ENCODE data around the gene SMAD6. TPM values are rescaled to one million over a fixed set of nuclear protein-coding genes. Genes with fewer than 3 reads are reported as not detected.

Gene SMAD6
- total RNA-seq, 4 donors from 2014 or later, result 9.2 to 68.8 (median 12.4) TPM

DNA sequence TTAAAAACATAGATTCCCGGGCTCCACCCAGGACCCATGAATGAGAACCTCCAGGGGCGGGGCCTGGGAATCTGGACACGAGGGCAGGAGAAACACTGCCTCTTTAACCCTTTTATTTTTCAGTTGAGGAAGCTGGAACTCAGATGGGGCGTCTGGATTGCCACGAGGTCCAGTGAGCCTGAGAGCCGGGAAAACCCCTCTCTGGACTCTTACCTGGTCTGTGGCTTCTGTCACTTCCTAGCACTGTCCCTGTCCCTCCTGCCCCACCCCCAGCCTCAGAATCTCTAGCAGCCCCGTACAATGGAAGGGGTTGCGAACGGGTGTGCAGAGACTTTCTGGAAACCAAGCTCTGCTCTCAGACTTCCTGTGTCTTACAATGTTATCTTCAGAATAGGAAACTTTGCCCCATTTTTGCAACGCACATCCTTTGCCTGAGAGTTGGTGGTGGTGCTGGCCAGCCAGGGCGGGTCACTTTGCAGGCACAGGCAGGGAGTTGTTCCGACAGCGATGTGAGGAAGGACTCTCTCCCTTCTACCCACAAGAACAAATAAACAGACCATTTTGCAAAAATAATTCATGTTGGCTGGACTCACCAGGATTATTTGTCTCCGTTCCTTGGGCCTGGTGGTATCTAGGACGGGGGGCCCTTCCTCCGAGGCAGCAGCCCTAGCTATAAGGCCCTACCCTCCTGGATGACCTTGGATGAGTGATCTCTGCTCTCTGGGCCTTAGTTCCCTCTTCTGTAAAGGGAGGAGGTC lies 59.1 kb downstream of the SMAD6 start:
- no peak for TF ChIP-seq CTCF (IDR thresholded peaks at IDR 0.05; ENCODE audit: low read depth)

DNA sequence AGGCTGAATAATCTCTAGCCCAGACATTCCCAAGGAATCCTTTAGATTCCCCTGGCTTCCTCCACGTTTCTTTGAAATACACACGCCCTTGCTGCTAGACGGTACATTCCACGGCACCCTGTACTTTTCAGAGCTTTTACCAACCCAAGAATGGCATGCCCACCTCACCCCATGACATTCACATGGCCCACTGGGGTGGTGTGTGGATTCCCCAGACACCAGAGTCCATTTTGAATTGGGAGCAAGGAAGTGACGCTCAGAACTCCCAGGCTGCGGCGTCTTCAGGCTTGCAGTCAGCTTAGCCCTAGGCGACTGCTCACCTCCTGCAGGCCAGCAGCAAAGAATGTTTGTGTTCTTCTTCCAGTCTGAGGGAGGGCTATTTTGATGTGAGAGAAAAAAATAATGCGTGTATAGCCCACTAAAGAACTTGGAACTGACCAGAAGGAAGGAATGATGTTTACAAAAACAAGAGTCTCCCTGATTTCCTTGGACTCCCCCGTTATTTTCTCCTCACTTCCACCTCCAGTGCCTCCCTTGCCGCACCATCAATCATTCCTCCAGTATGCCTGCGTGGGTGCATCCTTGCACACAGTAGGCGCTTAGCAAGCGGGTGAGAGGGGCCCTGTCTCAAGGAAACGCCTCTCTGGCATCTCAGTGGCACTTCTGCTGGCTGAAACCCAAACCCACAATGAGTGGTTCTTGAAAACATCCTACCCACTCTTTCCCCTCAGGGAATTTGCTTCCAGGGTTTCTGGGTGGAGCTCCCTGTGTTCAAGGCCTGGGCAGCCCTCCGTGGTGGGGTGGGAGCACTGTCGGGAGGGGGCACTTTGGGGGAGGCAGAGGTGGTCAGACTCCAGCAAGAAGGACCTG lies 59.9 kb downstream of the SMAD6 start:
- no peak for TF ChIP-seq CTCF (IDR thresholded peaks at IDR 0.05; ENCODE audit: low read depth)

DNA sequence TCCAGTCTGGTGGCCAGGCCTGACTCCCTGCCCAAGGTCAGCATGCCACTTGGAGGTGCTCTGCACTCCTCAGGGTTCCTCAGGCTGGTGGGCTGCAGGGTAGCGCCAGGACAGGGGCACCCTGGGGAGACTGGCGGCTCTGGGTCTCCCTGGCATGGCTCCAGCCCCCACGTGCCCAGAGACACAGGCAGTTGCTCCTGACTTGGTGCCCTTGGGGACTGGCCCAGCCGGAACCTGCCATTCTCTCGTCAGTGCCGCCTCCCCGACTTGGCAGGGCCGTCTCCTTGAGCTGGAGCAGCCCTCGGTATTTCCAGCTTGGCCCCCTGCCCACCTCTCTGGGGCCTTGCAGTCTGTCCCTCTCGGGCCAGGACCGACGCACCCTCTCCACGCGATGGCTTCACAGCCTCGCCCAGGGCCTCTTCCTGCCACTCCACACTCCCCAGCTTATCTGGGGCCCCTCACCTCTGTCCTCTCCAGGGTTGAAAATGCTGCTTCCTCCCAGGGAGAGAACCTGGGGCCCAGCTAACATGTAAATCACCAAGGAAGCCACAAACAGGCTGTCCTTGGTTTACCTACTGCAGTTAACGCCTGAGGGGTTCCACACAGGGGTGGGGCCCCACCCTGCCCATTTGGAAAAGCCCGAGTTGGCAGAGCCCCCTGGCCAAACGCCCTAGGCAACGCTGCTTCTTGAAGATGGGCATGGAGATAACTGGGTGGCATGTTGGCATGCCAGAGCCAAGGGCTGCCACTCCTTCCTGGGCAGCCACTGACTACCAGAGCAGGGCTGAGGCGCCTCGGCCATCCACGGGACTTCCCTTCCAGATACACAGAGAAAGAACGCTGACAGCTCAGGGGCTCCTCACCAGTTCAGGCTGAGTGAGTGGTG lies 61.4 kb downstream of the SMAD6 start:
- no peak for TF ChIP-seq CTCF (IDR thresholded peaks at IDR 0.05; ENCODE audit: low read depth)

DNA sequence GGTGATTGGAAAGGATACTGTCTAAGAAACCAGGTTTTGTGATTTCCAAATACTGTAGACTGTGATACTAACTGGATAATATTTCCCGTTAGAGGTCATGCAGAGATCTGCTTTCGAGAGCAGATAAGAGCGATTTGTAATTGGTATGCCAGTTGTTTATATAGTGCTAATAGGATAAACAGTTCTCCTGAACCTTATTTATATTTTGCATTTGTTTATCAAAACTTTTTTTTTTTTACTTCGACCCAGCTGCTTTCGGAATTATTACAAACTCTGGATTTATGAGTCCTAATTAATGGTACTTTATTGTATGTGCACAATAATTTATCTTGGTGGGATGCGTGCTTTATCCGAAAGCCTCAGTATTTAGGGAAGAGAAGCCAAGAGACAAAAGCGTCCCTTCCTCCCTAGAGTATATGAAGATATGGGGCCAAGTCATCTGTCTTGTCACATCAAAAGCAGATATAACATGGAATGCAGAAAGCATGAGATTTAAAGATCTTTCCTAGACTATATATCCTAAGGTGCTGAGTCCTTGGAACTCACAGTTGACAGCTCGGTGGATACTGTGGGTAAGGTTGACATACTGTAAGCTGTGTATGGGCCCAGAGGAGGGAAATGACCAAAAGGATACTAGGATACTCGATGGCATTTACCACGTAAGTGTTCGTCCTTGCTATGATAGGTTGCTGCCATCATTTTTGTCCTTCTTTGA lies 62.2 kb downstream of the SMAD6 start:
- TF ChIP-seq CTCF (IDR thresholded peaks at IDR 0.05; ENCODE audit: low read depth), result no peak

- no peak for TF ChIP-seq CTCF (IDR thresholded peaks at IDR 0.05; ENCODE audit: low read depth)
Observed at GRCh38 chr15:66765478-66766281, 63.6 kb downstream of the SMAD6 start.
